ENCODE measurements around the gene CTTNBP2. TPM values are rescaled to one million over a fixed set of nuclear protein-coding genes. Genes with fewer than 3 reads are reported as not detected.

CTTNBP2 gene
- total RNA-seq, 1 experiment from 2014 or later = 17.6 TPM

DNA sequence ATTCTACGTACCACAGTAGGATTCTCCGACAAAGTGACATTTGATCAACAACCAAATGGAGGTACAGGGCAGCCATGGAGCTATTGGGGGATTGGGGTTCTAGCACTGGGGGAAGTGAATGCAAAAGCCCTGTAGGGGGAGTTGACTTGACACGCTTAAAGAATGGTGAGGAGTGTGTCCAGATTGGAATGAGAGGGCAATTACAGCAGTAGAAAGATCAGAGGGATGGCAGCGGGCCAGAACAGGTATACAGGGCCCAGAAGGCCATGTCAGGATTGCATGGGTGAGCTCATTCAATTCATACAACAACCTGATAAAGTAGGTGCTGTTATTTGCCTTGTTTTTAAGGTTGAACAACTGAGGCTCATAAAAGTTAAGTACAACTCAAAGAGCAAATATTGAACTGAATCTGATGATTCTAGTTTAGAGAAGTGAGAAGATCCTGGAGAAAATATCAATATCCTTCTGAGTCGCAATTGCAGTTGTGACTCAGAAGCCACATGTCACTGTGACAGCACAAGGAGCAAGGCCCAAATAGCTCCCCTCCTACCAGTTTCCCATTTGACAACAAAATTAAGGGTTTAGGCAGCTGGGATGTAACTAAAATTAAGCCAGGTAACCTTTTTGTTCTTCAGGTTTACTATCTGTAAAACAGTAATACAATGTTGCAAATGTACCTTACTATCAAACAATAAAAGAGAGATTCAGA lies 28.0 kb upstream of the CTTNBP2 start:
- Histone ChIP-seq H3K27ac (ENCODE audit: insufficient read length, low read depth, low read length) (no peak overlapping the region), H3K4me2 (ENCODE audit: insufficient read depth, insufficient read length, low read length) (no peak overlapping the region), H2BK120ac (ENCODE audit: low read depth, low read length, poor library complexity, severe bottlenecking) (no peak overlapping the region), H3K27me3 (ENCODE audit: insufficient read depth, low read length) (no peaks in the 10 kb centered on the region), H3K9me3 (ENCODE audit: control insufficient read depth, low read depth, low read length) (no peaks in the 10 kb centered on the region), H4K20me1 (ENCODE audit: control insufficient read depth, insufficient read depth, insufficient read length) (no peaks in the 10 kb centered on the region), H3T11ph (ENCODE audit: low read length) (no peak overlapping the region), H2BK15ac (ENCODE audit: low read depth, low read length) (no peak overlapping the region), H4K5ac (ENCODE audit: insufficient read length, low read depth, low read length) (no peak overlapping the region), H4K8ac (replicated peaks; ENCODE audit: insufficient read length, low read depth, low read length) (no peak overlapping the region), H4K91ac (ENCODE audit: insufficient read length, low read depth, low read length) (no peak overlapping the region), H3K4me1 (ENCODE audit: insufficient read depth, low read length) (no peaks in the 10 kb centered on the region), H2BK5ac (ENCODE audit: insufficient read length, low read length) (no peak overlapping the region), H3K9ac (ENCODE audit: extremely low read depth, insufficient read length, low read length) (no peak overlapping the region), H2AFZ (ENCODE audit: low read length) (no peak overlapping the region), H3K18ac (ENCODE audit: insufficient read length, low read depth, low read length) (no peak overlapping the region), H3K56ac (ENCODE audit: insufficient read length, low read depth, low read length) (no peak overlapping the region), H3K23ac (ENCODE audit: insufficient read length, low read depth, low read length) (no peak overlapping the region), H3K23me2 (ENCODE audit: insufficient read length, low read depth, low read length, poor library complexity, severe bottlenecking) (no peaks in the 10 kb centered on the region), H3K79me1 (ENCODE audit: insufficient read depth, low read depth, low read length, poor library complexity, severe bottlenecking) (no peaks in the 10 kb centered on the region), H3K79me2 (ENCODE audit: insufficient read depth, low read length) (no peaks in the 10 kb centered on the region), H2BK20ac (ENCODE audit: low read depth, low read length, poor library complexity, severe bottlenecking) (no peak overlapping the region), H2AK5ac (ENCODE audit: insufficient read length, low read length) (no peak overlapping the region), H3K14ac (ENCODE audit: insufficient read depth, low read length) (no peak overlapping the region), H3K4ac (ENCODE audit: low read depth, low read length) (no peak overlapping the region), H2BK12ac (ENCODE audit: insufficient read length, low read depth, low read length) (no peak overlapping the region)
- no peak for DNase-seq
- H3K36me3 Mint-ChIP-seq (ENCODE audit: insufficient read depth in 1 of 3, low read depth in 3 of 3) = no peaks in the 10 kb centered on the region
- TF ChIP-seq, protein P1, sequence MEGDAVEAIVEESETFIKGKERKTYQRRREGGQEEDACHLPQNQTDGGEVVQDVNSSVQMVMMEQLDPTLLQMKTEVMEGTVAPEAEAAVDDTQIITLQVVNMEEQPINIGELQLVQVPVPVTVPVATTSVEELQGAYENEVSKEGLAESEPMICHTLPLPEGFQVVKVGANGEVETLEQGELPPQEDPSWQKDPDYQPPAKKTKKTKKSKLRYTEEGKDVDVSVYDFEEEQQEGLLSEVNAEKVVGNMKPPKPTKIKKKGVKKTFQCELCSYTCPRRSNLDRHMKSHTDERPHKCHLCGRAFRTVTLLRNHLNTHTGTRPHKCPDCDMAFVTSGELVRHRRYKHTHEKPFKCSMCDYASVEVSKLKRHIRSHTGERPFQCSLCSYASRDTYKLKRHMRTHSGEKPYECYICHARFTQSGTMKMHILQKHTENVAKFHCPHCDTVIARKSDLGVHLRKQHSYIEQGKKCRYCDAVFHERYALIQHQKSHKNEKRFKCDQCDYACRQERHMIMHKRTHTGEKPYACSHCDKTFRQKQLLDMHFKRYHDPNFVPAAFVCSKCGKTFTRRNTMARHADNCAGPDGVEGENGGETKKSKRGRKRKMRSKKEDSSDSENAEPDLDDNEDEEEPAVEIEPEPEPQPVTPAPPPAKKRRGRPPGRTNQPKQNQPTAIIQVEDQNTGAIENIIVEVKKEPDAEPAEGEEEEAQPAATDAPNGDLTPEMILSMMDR (conservative IDR thresholded peaks at IDR 0.05) = no peak
- H3K27me3 Mint-ChIP-seq (ENCODE audit: low read depth) = no peaks in the 10 kb centered on the region
- no peaks in the 10 kb centered on the region for H3K9me3 Mint-ChIP-seq
- no CpG with 5 or more reads among the region's 5 CpGs for WGBS (ENCODE audit: extremely low coverage, insufficient read length, low lambda C conversion rate)
- no peaks in the 10 kb centered on the region for H3K4me1 Mint-ChIP-seq
- no peak overlapping the region for H3K27ac Mint-ChIP-seq
- H3K4me3 Mint-ChIP-seq = no peak overlapping the region
